Measurements from ENCODE around the gene CDK5.
"Not testable (repeated sequence)": the region's sequence is repeated elsewhere in the genome, so short reads cannot be mapped to it uniquely, and the experiment has no call there.

Gene CDK5

DNA sequence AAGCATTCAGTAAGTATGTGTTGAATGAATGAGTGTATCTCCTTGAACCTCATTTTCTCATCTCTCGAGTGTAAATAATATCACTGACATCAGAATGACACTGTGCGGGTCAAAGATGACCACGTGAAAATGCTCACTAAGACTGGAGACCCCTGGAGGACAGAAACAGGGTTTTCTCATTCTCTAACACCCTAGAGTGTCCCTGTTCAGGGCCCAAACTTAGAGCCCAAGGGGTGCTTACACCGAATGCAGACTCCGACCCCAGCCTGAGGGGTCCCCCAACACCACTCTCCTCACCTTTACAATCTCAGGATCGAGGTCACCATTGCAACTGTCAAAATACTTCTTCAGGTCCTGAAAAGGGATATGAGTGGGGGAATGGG, 1.4 kb downstream of the CDK5 start:
- no peak for DNase-seq

DNA sequence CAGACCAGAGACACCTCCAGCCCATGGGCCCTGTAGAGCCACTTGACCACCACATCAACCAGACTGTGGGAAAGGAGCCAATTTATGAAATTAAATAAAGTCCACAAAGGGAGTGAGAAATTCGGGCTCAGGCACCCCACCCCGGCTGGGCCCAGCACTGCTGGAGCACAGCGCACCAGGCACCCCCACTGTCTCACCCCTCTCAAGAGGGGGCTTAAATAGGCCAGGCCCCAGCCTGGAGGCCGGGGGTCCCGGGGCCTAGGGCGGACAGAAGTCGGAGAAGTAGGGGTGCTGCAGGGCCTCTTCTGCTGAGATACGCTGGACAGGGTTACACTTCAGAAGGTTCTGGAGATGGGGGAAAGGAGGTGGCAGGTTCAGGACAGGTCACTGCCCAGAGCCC, 3.9 kb downstream of the CDK5 start:
- DNase-seq: no peak

DNA sequence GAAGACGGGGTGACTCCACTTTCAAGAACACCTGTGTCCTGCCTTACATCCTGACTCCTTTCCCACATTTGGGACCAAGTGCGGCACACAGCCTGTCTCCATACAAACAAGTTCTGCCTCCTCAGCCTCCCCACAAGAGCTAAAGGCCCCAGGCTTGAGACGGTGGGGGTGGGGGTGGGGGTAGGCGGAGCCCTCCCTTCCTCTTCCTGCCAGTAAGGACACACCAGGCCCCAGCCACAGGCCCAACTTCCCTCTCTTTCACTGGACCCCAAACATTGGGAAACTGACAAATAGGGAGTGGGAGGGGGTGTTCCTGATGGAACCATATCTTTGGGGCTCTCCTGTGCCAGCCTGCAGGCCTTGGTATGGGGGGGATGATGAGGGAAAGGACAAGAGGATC, 4.6 kb downstream of the CDK5 start:
- peak; percentile 5 for DNase-seq

DNA sequence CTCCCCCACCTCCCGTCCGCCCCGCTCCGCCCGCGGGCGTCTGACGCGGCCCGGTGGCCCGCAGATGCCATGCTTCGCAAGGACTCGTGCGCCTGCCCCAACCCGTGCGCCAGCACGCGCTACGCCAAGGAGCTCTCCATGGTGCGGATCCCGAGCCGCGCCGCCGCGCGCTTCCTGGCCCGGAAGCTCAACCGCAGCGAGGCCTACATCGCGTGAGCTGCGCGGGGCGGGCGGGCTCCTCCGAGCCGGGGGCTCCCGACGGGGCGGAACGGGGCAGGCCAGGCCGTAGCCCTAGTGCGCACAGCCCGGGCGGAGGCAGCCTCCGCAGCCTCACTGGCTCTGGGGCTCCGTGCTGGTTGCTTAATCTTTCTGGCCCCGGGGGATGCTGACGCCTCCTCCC, 6.6 kb downstream of the CDK5 start:
- DNase-seq: peak; percentile 50

DNA sequence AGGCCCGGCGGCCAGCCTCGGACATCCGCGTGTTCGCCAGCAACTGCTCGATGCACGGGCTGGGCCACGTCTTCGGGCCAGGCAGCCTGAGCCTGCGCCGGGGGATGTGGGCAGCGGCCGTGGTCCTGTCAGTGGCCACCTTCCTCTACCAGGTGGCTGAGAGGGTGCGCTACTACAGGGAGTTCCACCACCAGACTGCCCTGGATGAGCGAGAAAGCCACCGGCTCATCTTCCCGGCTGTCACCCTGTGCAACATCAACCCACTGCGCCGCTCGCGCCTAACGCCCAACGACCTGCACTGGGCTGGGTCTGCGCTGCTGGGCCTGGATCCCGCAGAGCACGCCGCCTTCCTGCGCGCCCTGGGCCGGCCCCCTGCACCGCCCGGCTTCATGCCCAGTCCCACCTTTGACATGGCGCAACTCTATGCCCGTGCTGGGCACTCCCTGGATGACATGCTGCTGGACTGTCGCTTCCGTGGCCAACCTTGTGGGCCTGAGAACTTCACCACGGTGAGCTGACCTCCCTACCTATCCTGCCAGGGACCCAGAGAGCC, 8.7 kb downstream of the CDK5 start:
- no peak for DNase-seq

DNA sequence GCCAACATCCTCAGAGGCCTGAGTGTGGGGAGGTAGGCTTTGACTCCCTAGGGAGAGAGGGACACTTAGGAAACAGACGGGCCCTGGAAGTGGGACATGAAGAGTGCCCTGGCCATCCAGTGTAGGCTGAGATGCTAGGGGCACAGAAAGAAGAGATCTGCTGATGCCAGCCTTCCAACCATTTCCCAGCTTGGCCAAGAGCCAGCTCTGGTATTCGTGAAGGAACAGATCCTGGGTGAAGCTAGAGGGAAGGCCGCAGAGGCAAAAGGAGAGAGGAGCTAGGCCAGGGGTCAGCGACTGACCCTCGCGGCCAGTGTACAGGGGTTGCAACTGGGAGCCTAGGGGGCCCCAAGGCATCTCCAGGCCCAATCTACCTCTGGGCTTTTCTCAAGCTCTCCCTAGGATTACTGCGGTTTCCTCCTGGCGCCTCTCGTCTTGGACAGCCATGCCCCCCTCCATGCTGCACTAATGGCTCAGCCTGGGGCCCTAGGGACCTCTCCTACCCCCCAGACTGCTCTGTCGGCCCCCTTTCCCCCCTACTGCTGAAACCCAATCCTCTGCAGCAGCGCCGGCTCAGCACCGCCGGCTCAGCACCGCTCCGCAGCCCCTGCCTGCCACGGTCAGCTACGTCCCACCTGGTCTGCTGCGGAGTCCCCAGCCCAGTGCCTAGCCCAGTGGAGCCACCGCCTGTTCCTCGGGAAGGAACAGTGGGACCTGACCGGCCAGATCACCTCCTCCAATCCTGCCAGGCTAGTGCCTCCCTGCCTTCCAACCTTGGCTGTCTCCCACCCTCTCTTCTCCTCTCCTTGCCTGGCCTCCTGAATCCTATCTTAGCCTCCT, 9.5 kb downstream of the CDK5 start, which contains the start of gene ASIC3:
Gene ASIC3 (plus strand): TSS at position 556 of the 840 bp plus-strand sequence. CDS start 355 bp downstream, outside the sequence.
- no peak for DNase-seq

DNA sequence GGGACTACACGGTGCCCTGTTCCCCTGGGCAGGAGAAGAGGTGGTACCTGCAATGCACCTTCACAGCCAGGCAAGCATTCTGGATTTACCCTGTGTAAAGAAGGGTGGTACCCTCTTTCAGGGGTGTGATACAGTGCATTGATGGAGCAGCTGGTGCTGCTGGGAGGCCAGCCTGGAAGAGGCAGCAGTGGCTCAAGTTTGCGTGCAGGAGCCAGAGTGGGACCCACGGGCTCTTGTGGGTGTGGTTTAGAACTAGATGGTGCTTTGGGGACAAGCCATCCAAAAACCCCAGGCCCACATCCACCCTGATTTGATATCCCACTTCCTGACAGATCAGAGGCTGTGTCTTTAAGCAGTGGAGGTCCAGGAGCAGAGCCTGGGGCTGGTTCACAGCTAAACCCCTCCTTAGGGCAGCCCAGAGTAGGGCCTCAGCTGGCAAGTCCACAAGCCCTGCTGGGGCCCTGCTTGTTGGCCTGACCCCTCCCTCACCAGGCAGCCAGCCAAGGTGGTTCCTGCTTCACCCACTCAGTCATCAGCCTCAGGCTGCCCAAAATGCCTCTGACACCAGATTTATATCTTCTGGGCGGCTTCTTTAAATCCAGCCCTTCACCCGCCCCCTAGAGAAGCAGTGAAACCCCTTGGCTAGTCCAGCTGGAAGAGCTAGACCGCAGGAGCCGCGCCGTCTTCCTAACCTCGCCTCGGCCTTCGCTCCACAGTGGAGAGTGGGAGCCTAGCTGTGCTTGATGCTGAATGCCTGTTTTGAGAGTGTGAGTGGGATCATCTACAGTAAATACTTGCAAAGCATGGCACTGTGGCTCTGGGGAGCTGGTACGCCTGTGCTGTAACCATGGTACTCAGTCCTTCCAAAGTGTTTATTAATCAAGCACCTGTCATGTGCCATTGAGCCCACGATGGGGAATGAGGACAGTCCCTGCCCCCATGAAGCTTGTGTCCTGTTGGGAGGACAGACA, 10.8 kb downstream of the CDK5 start:
- no peak for DNase-seq

DNA sequence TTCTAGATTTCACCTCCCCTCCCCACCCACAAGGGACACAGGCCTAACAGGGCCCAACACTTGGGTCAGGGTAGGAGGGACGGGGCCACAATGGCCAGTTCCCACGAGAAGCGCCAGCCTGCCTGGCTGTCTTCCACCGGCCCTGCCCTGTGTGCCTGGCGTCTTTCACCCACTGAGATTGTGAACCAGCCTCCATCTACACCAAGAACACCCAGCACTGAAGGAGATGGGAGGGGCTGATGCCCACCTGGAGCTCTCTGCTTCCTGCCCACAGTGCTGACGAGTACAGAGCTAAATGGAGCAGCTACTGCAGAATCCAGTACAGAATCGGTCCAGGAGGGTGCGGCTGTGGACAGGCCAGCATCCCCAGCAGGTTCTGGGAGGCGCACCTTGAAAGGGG, 11.7 kb downstream of the CDK5 start:
- DNase-seq: no peak

DNA sequence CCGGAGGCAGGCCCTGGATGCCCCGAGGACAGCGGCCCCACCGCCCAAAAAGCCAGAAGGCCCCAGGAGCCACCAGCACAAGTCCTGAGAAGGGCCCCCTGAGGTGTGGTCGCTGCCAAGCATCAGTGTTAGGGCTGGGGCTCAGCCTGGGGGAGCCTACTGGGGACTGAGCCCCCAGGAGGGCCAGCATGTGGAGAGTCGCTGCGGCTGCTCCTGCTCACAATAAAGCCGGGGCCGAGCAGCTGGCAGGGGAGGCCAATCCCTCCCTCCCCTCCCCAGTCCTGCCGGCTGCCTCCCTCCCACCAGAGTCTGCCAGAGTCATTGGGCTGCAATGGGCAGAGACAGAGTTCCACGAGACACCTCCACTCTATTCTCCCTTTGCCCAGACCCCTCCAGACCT, 12.4 kb downstream of the CDK5 start:
- DNase-seq: no peak

DNA sequence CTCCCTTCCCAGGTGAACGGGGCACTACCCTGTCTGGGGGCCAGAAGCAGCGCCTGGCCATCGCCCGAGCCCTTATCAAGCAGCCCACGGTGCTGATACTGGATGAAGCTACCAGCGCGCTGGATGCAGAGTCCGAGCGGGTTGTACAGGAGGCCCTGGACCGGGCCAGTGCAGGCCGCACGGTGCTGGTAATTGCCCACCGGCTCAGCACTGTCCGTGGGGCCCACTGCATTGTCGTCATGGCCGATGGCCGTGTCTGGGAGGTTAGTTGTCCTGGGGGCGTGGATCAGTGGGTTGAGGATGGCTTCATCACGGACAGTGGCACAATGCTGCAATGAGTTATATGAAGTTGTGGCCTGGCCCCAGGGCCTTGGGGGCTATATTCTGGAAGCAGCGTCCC, 13.7 kb downstream of the CDK5 start:
- no peak for DNase-seq

DNA sequence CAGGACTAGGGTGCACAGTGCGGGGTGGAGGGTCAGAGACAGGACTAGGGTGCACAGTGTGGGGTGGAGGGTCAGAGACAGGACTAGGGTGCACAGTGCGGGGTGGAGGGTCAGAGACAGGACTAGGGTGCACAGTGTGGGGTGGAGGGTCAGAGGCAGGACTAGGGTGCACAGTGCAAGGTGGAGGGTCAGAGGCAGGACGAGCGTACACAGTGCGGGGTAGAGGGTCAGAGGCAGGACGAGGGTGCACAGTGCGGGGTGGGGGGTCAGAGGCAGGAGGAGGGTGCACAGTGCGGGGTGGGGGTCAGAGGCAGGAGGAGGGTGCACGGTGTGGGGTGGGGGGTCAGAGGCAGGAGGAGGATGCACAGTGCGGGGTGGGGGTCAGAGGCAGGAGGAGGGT, 14.2 kb downstream of the CDK5 start:
- DNase-seq: not testable (repeated sequence)

DNA sequence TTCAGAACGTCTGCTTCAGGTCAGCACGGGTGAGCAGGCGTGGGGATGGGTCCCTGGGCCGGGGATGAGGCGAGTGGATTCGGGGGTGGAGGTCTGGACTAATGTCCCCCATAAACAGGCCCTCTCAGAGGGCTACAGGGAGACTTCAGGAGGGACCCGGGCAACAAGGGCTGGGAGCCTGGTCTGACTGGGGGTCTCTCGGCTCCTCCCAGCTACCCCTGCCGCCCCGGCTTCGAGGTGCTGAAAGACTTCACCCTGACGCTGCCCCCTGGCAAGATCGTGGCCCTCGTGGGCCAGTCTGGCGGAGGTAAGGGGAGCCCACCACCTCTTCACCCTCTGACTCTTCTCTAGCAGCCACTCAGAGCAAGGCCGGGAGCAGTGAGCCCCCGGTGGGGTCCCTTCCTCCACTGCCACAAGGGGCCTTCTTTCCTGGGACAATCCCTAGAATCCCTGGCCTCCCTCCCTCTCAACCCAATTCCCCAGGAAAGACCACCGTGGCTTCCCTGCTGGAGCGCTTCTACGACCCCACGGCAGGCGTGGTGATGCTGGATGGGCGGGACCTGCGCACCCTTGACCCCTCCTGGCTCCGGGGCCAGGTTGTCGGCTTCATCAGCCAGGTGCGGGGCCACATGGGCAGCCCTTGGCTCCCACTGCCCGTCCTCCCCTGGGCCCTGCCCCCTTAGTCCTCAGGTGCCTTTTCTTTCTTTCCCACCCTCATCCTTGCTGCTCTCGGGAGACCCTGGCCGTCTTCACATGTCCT, 16.9 kb downstream of the CDK5 start:
- DNase-seq: no peak

DNA sequence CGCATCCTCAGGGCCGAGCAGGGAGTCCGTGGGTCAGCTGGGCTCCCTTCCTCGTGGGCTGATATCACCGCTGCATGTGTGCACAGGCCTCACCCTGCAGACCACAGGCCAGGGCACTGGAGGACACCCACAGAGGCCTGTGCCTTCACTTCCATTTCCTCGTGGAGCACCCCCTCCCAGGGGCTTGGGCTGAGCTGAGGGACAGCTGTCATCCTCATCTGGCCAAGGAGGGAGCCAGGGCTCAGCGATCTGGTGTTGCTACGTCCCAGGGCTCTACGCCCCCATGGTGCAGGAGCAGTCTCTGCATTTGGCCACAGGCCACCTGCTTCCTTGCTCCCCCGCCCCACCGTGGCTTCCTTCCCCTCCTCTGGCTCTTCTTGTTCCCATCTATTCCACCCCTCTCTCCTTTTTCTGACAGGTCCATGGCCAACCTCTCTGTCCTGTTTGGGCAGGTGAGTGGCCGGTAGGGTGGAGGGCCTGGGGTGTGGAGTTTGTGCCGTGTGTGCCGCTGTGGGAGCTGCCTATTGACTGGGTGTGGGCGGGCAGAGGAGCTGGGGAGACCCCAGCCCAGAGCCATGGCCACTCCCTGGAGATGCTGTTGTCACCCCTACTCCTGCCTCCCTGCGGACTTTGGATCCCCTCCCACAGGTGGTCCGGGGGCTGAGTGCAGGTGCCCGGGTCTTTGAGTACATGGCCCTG, 17.7 kb downstream of the CDK5 start:
- no peak for DNase-seq

DNA sequence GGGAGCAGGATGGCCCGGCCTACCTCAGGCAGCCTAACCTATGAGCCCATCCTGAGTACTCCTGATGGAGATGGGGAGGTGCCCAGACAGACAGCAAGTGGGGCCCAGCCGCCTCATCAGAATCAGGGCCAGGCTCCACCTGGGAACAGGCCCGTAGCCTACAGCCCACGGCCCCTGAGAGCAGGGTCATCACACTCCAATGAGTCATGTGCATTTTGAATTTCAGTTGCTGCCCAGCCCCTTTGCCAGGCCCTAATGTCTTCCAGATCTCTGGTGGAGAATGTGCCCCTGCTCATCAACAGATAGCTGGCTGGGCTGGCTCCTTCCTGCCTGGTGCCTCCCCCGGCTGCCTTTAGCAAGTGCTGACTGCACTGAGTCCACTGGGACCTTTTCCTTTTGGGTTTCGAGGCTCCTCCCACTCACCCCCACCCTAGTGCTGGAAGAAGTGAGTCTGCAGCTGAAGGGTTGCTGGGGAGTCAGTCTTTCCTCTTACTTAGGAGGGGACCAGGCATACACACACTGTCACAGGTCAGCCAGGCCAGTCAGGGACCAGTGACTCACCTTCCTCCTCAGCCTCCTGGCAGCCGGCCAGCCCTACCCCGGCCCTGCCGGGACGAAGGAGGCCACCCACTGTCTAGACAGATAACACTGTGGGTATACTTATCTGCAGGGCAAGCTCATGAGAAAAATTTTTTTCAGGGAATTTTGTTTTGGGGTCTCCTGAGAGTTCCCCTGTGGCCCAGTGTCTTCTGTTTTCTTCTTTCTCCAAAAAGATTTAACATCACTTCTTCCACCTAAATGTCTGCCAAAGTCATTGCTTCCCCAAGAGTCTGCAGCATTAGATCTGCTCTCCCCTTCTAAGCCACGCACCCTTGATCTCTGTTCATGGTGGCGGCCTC, 18.5 kb downstream of the CDK5 start:
- DNase-seq: peak; percentile 67

DNA sequence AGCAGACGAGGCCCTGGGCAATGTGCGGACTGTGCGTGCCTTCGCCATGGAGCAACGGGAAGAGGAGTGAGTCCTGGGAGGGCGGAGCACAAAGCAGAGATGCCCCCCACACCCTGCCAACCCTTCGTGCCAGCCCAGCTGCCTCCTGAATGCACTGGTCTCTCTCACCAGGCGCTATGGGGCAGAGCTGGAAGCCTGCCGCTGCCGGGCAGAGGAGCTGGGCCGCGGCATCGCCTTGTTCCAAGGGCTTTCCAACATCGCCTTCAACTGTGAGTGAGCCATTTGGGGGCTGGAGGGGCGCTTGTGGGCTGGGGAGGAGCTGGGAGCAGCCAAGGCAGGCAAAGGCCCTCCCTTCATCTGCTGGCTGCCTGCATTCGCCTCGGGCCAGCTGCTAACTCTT, 21.8 kb downstream of the CDK5 start:
- no peak for DNase-seq

DNA sequence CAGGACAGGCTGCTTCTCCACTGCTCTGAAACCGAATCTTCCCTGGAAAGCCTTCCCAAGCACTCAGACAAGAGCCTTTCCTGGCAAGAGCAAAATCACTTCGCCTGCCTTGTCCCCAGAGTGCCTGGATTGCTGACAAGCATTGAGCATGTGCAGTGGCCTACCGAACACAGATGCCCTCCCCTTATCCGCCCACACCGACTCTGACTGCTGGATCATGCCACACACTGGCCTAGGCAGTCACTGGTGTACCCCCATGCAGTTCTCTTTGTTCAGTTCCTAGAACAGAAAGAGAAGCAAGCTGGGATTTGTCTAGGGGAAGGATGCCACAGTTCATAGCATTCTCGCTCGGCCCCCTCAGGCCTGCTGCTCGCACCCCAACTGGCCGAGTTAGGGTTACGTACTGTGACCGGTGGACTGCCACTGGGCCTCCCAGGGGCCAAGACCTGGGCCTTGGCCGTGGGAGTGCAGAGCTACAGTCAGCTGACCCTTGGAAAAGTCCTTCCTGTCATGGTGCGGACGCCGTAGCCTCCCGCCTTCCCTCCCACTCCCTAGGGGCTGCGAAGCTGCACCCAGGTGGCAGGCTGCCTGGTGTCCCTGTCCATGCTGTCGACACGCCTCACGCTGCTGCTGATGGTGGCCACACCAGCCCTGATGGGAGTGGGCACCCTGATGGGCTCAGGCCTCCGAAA, 22.5 kb downstream of the CDK5 start:
- no peak for DNase-seq

DNA sequence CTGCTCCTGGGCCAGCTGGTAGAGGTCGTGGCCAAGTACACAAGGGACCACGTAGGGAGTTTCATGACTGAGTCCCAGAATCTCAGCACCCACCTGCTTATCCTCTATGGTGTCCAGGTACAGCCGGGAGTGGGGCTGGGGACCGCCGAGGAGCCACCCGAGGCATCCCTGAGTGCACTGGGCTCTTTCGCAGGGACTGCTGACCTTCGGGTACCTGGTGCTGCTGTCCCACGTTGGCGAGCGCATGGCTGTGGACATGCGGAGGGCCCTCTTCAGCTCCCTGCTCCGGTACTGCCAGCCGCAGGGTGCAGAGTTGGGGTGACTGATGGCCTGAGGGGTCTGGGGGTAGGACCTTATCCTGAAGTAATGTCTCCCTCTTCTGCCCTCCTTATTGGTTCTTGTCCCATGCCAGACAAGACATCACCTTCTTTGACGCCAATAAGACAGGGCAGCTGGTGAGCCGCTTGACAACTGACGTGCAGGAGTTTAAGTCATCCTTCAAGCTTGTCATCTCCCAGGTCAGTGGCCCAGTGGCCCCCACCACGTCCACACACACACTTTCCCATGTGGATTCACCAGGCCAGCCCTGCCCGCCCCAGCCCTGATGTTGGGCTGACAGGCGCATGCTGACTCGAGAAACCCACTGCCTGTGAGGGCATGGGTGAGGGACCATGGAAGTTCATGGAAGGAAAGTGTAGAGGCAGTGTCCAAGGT, 23.2 kb downstream of the CDK5 start:
- no peak for DNase-seq

DNA sequence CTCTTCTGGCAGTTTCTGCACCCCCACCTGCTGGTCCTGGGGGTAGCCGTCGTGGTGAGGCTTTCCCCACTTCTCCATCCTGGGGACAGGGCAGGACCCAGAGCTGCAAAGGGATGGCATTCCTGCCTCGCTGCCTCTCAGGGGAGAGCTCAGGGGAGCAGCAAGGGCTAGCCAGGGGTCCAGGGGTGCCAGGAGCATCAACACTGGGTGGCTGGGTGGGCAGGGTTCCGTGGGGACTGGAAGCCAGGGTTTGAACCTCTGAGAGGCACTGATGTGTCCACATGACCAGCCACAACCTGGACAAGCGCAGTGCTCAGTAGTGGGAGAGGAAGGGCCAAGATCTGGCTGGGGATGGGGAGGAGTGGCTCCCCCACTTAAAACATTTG, 23.8 kb downstream of the CDK5 start:
- DNase-seq: no peak

DNA sequence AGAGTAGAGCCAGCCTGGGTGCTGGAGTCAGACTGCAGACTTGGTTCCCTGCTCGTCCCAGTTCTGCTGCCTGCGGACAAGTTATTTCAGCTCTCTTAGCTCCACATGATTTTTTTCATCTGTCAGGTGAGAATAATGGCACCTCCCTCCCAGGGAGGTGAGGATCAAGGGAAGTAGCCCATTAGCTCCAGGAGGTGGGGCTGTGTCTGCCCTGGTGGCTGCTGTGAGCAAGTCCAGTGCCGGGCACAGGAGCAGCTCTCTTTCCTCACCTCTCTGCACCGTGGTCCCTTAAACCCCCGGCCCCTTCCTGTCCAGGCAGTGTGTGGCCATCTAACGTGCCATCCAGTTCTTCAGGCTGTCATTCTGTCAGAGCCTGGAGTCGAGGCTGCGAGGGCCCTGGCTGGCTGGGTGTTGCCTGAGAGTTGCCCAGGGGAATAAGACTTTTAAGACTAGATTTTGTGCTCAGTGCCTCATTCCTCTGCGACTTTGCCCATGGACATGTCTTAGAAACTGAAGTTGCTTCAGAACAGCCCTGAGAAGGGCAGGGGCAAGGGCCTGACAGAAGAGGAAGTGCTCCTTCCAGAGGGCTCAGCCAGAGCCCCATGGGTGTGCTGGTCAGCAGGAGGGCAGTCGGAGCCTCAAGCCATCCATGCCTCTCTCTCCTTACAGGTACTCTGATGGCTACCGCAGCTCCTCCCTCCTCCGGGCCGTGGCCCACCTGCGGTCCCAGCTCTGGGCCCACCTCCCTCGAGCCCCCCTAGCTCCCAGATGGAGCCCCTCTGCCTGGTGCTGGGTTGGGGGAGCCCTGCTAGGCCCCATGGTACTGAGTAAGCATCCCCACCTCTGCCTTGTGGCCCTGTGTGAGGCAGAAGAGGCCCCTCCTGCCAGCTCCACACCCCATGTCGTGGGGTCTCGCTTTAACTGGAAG, 24.5 kb downstream of the CDK5 start:
- peak; percentile 55 for DNase-seq
